ENCODE measurements around the gene SCNN1G. TPM values are rescaled to one million over a fixed set of nuclear protein-coding genes. Genes with fewer than 3 reads are reported as not detected.

The SCNN1G gene
- total and polyA plus RNA-seq, 2 of the 13 experiments (the other 11 are each of a cell fraction or from before 2014, with no cell fraction given): not detected

DNA sequence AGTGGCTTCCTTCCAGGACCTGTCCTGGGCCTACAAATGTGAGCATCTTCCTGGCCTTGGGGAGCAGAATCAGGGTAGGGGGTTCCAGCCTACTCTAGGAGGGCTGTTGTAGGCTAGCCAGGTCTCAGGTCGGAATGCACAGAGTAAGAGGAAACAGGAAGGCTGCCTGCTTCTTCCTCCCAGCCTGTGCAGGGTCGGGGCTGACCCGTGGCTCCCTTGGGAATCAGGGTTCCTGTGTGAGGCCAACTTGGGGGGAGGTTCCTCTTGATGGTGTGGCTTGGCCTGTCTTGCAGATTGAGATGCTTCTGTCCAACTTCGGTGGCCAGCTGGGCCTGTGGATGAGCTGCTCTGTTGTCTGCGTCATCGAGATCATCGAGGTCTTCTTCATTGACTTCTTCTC is 32.3 kb downstream of the SCNN1G start:
- ChIA-PET POLR2A (no interaction called here), CTCF (ENCODE audit: low intra/inter-chr PET ratio, low total read pairs) (no interaction called here)
- Histone ChIP-seq H3K9ac (ENCODE audit: insufficient read depth, low read depth, low read length) (no peak overlapping the region), H3K27ac (ENCODE audit: extremely low read length, insufficient read depth, low read length) (no peak overlapping the region), H3K4me2 (ENCODE audit: low read depth, low read length) (no peak overlapping the region), H2AFZ (ENCODE audit: low read length) (no peak overlapping the region), H3K79me2 (ENCODE audit: insufficient read depth, low read length) (no peaks in the 10 kb centered on the region), H3K4me1 (ENCODE audit: insufficient read depth, low read length) (no peaks in the 10 kb centered on the region), H4K20me1 (ENCODE audit: insufficient read depth, low read length) (no peaks in the 10 kb centered on the region), H3K9me3 (ENCODE audit: low read length) (no peaks in the 10 kb centered on the region), H3K36me3 (replicated peaks in 1 of 2; ENCODE audit: control insufficient read depth in 1 of 2, insufficient read depth in 2 of 2, low read length in 2 of 2) (no peaks in the 10 kb centered on the region), H3K4me3 (replicated peaks in 1 of 3; ENCODE audit: insufficient read depth in 1 of 3, low read depth in 2 of 3, low read length in 3 of 3) (no peak overlapping the region), H3K27me3 (ENCODE audit: control insufficient read depth in 1 of 2, insufficient read depth in 2 of 2, low read length in 2 of 2) (peaks cover 1 to 29% of the 10 kb centered on the region in 2 experiments; a peak in 2 of 5 replicates)
- no TSS peak for BruUV-seq (replicated peaks)
- ATAC-seq: no peak
- no peak for DNase-seq (ENCODE audit: low spot score)
- in situ Hi-C loops (cut with HindIII; ENCODE audit: extremely low pct_ligation_motif_present, low pct_unique_long_range_greater_than_20kb): no loop called here
- no peak for TF ChIP-seq ZNF292 (CRISPR knock-in tag; IDR thresholded peaks at IDR 0.05; ENCODE audit: borderline replicate concordance, low read depth)
- TF ChIP-seq ZNF431 (CRISPR knock-in tag; IDR thresholded peaks at IDR 0.05; ENCODE audit: borderline replicate concordance, low read depth): no peak
- TF ChIP-seq, protein P1, sequence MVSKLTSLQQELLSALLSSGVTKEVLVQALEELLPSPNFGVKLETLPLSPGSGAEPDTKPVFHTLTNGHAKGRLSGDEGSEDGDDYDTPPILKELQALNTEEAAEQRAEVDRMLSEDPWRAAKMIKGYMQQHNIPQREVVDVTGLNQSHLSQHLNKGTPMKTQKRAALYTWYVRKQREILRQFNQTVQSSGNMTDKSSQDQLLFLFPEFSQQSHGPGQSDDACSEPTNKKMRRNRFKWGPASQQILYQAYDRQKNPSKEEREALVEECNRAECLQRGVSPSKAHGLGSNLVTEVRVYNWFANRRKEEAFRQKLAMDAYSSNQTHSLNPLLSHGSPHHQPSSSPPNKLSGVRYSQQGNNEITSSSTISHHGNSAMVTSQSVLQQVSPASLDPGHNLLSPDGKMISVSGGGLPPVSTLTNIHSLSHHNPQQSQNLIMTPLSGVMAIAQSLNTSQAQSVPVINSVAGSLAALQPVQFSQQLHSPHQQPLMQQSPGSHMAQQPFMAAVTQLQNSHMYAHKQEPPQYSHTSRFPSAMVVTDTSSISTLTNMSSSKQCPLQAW (CRISPR knock-in tag; IDR thresholded peaks at IDR 0.05): no peak
- no peak for TF ChIP-seq SOX5 (CRISPR knock-in tag; IDR thresholded peaks at IDR 0.05; ENCODE audit: borderline replicate concordance)
- no peak for TF ChIP-seq RORA (CRISPR knock-in tag; IDR thresholded peaks at IDR 0.05)
- TF ChIP-seq FOXC1 (CRISPR knock-in tag; IDR thresholded peaks at IDR 0.05; ENCODE audit: borderline replicate concordance): no peak
- TF ChIP-seq MED13 (CRISPR knock-in tag; IDR thresholded peaks at IDR 0.05): no peak
- TF ChIP-seq NRL (CRISPR knock-in tag; IDR thresholded peaks at IDR 0.05; ENCODE audit: borderline replicate concordance): no peak
- TF ChIP-seq MED8 (CRISPR knock-in tag; IDR thresholded peaks at IDR 0.05; ENCODE audit: insufficient replicate concordance): no peak
- TF ChIP-seq ZNF138 (CRISPR knock-in tag; IDR thresholded peaks at IDR 0.05; ENCODE audit: low read depth): no peak
- no peak for TF ChIP-seq ZSCAN31 (CRISPR knock-in tag; IDR thresholded peaks at IDR 0.05; ENCODE audit: low read depth)
- TF ChIP-seq ZNF713 (CRISPR knock-in tag; IDR thresholded peaks at IDR 0.05): no peak
- TF ChIP-seq, protein P2, sequence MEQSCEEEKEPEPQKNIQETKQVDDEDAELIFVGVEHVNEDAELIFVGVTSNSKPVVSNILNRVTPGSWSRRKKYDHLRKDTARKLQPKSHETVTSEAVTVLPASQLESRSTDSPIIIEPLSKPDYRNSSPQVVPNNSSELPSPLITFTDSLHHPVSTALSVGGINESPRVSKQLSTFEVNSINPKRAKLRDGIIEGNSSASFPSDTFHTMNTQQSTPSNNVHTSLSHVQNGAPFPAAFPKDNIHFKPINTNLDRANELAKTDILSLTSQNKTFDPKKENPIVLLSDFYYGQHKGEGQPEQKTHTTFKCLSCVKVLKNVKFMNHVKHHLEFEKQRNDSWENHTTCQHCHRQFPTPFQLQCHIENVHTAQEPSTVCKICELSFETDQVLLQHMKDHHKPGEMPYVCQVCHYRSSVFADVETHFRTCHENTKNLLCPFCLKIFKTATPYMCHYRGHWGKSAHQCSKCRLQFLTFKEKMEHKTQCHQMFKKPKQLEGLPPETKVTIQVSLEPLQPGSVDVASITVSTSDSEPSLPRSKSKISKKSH (CRISPR knock-in tag; IDR thresholded peaks at IDR 0.05; ENCODE audit: borderline replicate concordance): no peak
- intact Hi-C loops (cut with micrococcal nuclease; ENCODE audit: unreplicated experiment): no loop called here
- FAIRE-seq: no peak
- 56% methylated on average over 5 of the region's 7 CpGs for WGBS (ENCODE audit: low lambda C conversion rate)

All from HepG2 (cell line).